ENCODE measurements around the gene FSTL4.

Gene FSTL4

GRCh38 chr5:133471699-133472098 lies 140.6 kb downstream of the FSTL4 start:
- TF ChIP-seq CTCF (IDR thresholded peaks at IDR 0.05; ENCODE audit: low read depth, low read length), result no peak
- DNase-seq (ENCODE audit: extremely low read depth, low read depth), result no peak

DNA sequence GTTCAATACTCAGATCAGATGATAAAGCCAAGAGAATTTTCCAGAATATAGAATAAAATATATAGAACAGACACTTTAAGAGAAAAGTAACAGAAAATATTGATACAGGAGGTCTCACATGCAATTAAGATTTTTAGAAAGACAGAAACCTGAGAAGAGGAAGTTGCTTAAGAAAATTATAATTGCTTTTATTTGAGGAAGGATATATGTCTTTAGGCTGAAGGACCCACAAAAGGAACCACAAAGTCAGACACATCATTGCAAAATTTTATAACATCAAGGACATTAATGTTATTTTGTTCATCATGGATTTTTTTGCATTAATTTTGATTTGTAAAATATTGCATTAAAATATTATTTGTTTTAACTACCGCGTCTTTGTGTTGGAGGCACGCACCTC lies 141.5 kb downstream of the FSTL4 start:
- DNase-seq (ENCODE audit: extremely low read depth, low read depth), result no peak
- no peak for TF ChIP-seq CTCF (IDR thresholded peaks at IDR 0.05; ENCODE audit: low read depth, low read length)

- TF ChIP-seq CTCF (IDR thresholded peaks at IDR 0.05; ENCODE audit: low read depth, low read length), result no peak
- no peak for DNase-seq (ENCODE audit: extremely low read depth, low read depth)
These were observed 142.5 kb downstream of the FSTL4 start for GRCh38 chr5:133469846-133470245.

DNA sequence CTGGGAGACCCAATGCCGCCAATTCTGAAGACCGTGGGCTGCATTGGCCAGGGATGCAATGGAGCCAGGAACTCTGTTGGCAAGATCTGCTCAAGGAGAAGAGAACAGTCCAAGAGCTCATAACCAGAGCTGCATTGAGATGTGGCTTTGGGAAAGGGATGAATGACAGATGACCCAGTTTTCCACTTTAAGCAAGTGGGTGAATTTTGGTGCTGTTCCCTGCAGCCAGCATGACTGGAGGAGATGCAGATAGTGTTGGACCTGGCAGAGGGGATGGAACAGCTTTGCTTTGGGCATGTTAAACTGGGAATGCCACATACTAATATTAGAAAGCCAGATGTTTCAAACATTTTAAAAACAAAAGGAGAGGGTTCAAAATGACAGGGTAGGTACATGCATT lies 143.1 kb downstream of the FSTL4 start:
- TF ChIP-seq CTCF (IDR thresholded peaks at IDR 0.05; ENCODE audit: low read depth, low read length), result no peak
- DNase-seq (ENCODE audit: extremely low read depth, low read depth), result no peak

- DNase-seq (ENCODE audit: extremely low read depth, low read depth), result no peak
These were observed 143.7 kb downstream of the FSTL4 start for GRCh38 chr5:133468596-133468995.

GRCh38 chr5:133467826-133468463 lies 144.4 kb downstream of the FSTL4 start:
- TF ChIP-seq CTCF (IDR thresholded peaks at IDR 0.05; ENCODE audit: low read depth, low read length), result no peak
- DNase-seq (ENCODE audit: extremely low read depth, low read depth), result no peak

More at GRCh38 chr5:133468596-133468995, 143.7 kb downstream of the FSTL4 start:
- no peak for TF ChIP-seq CTCF (IDR thresholded peaks at IDR 0.05; ENCODE audit: low read depth, low read length)

DNA sequence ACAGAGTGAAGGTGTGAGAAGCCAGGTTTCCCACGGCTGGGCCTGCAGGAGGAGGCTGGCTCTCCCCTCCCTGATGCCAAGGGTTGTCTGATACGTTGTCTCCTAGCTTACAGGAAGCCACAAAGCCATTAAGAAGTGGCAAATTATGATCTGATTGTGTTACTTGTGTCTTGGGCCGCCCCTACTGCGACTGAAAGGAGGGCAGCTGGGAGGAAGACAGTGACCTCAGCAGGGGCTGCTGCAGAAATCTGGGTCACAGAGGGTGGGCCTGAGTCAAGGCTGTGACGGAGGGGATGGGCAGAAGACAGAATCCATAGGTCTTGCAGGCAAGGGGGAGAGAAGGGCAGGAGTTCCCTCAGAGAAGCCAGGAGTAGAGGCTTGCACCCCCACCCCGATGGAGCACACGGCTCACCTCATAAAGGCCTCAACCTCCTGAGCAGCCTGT lies 145.0 kb downstream of the FSTL4 start:
- no peak for DNase-seq (ENCODE audit: extremely low read depth, low read depth)
- no peak for TF ChIP-seq CTCF (IDR thresholded peaks at IDR 0.05; ENCODE audit: low read depth, low read length)
